Neuronal stem cell (in vitro differentiated cells): Measurements from ENCODE around the gene TMEM134.
"Not testable (repeated sequence)": the region's sequence is repeated elsewhere in the genome, so short reads cannot be mapped to it uniquely, and the experiment has no call there.

Experiments
- DNase-seq: peaks from one replicate; pipeline ENCODE4 v3.0.0-alpha.2; 2013; ENCODE audit warnings: low spot score
- H2AFZ ChIP-seq: one replicate; pipeline ENCODE4 v1.6.1; 2013; ENCODE audit warnings: mild to moderate bottlenecking, low read length, inconsistent platforms
- H2AK5ac ChIP-seq: 2 replicates; pipeline ENCODE4 v1.6.1; 2013; ENCODE audit warnings: low read depth, mild to moderate bottlenecking, inconsistent platforms, low read length, moderate library complexity, mixed read lengths
- H2BK120ac ChIP-seq: 2 replicates; pipeline ENCODE4 v1.6.1; 2013; ENCODE audit warnings: low read depth, mild to moderate bottlenecking, inconsistent platforms, low read length, moderate library complexity, mixed read lengths
- H2BK12ac ChIP-seq: one replicate; pipeline ENCODE4 v1.6.1; 2013; ENCODE audit warnings: low read length, inconsistent platforms
- H2BK15ac ChIP-seq: 2 replicates; pipeline ENCODE4 v1.6.1; 2013; ENCODE audit warnings: mild to moderate bottlenecking, low read length, inconsistent platforms, mixed read lengths
- H2BK5ac ChIP-seq: one replicate; pipeline ENCODE4 v1.6.1; 2013; ENCODE audit warnings: inconsistent platforms, mild to moderate bottlenecking, low read length, moderate library complexity
- H3K14ac ChIP-seq: one replicate; pipeline ENCODE4 v1.6.1; 2013; ENCODE audit warnings: low read length, inconsistent platforms
- H3K18ac ChIP-seq: 2 replicates; pipeline ENCODE4 v1.6.1; 2013; ENCODE audit warnings: low read length, inconsistent platforms
- H3K23ac ChIP-seq: 2 replicates; pipeline ENCODE4 v1.6.1; 2013; ENCODE audit warnings: low read depth, mild to moderate bottlenecking, mixed read lengths, low read length, inconsistent platforms; ENCODE audit not compliant: poor library complexity
- H3K27ac ChIP-seq: replicated peaks from 3 replicates; pipeline ENCODE4 v1.5.1; 2013; ENCODE audit warnings: low read length, inconsistent platforms
- H3K27me3 ChIP-seq, 3 experiments: 2 replicates each; pipeline ENCODE4 v1.6.1; 2013; ENCODE audit warnings: low read length in 3 of 3, mild to moderate bottlenecking in 2 of 3, inconsistent platforms in 1 of 3, low read depth in 1 of 3, mixed read lengths in 1 of 3, moderate library complexity in 1 of 3; ENCODE audit not compliant: control insufficient read depth in 3 of 3, insufficient read depth in 3 of 3
- H3K36me3 ChIP-seq, 2 donors: replicated peaks in 1 of 2; 2 replicates each; pipeline ENCODE4 v1.6.1; 2013; ENCODE audit warnings: low read length in 2 of 2; ENCODE audit not compliant: control insufficient read depth in 2 of 2, insufficient read depth in 2 of 2
- H3K4ac ChIP-seq: 2 replicates; pipeline ENCODE4 v1.6.1; 2013; ENCODE audit warnings: inconsistent platforms, mild to moderate bottlenecking, low read length, moderate library complexity
- H3K4me1 ChIP-seq, 2 donors: 1 replicate in 1 of 2; 2 replicates in 1 of 2; pipeline ENCODE4 v1.6.1; 2013; ENCODE audit warnings: low read length in 2 of 2, low read depth in 1 of 2; ENCODE audit not compliant: control insufficient read depth in 2 of 2, insufficient read depth in 1 of 2
- H3K4me2 ChIP-seq: one replicate; pipeline ENCODE4 v1.6.1; 2013; ENCODE audit warnings: mild to moderate bottlenecking, low read length, inconsistent platforms; ENCODE audit not compliant: insufficient read depth, poor library complexity, severe bottlenecking
- H3K4me3 ChIP-seq, 2 donors: 2 replicates each; pipeline ENCODE4 v1.5.1; 2013; ENCODE audit warnings: low read length in 2 of 2, mild to moderate bottlenecking in 2 of 2, inconsistent platforms in 1 of 2, moderate library complexity in 1 of 2
- H3K79me1 ChIP-seq: one replicate; pipeline ENCODE4 v1.6.1; 2013; ENCODE audit warnings: low read depth, mild to moderate bottlenecking, inconsistent platforms, low read length, moderate library complexity
- H3K9ac ChIP-seq: one replicate; pipeline ENCODE4 v1.6.1; 2013; ENCODE audit warnings: mild to moderate bottlenecking, low read depth, low read length, inconsistent platforms; ENCODE audit not compliant: poor library complexity
- H3K9me3 ChIP-seq, 2 donors: replicated peaks in 1 of 2; 2 replicates each; pipeline versions ENCODE3 to v1.6.1; 2013; ENCODE audit warnings: low read length in 2 of 2, mild to moderate bottlenecking in 2 of 2, inconsistent platforms in 1 of 2, low read depth in 1 of 2, mixed read lengths in 1 of 2, moderate library complexity in 1 of 2; ENCODE audit not compliant: control insufficient read depth in 2 of 2, insufficient read depth in 1 of 2
- H4K8ac ChIP-seq: one replicate; pipeline ENCODE4 v1.6.1; 2013; ENCODE audit warnings: low read depth, mild to moderate bottlenecking, inconsistent platforms, low read length, moderate library complexity
- H4K91ac ChIP-seq: one replicate; pipeline ENCODE4 v1.6.1; 2013; ENCODE audit warnings: low read length, low read depth, mild to moderate bottlenecking, inconsistent platforms; ENCODE audit not compliant: poor library complexity
- WGBS, 2 donors: extraction: QIAGEN DNeasy Blood & Tissue Kit; methylation state at CpG; one replicate each; pipeline ENCODE4 v1.1.7; 2013; ENCODE audit warnings: missing lambda C conversion rate in 2 of 2, mixed read lengths in 1 of 2; ENCODE audit not compliant: insufficient read length in 2 of 2, insufficient replicate concordance in 1 of 2; ENCODE audit errors: extremely low coverage in 2 of 2; 5-methylcytosine and 5-hydroxymethylcytosine counted together

Gene TMEM134

GRCh38 chr11:67489203-67489884, 20.3 kb upstream of the TMEM134 start:
- H3K4me1 ChIP-seq = no peaks in the 10 kb centered on the region
- no peak overlapping the region for H3K27ac ChIP-seq
- WGBS, 2 donors = no CpG with 5 or more reads among the region's 25 CpGs
- no peak for DNase-seq
- no peak overlapping the region for H3K4me3 ChIP-seq
- H3K18ac ChIP-seq = peak overlapping the region; percentile 48
- H3K9me3 ChIP-seq = no peaks in the 10 kb centered on the region
- H3K36me3 ChIP-seq = peaks cover 40 to 76% of the 10 kb centered on the region in 2 donors
- no peak overlapping the region for H2AK5ac ChIP-seq
- peaks cover 13% of the 10 kb centered on the region for H3K79me1 ChIP-seq
- no peak overlapping the region for H2BK120ac ChIP-seq
- H3K4ac ChIP-seq = peak overlapping the region; percentile 66
- H3K27me3 ChIP-seq = no peaks in the 10 kb centered on the region
- H2BK5ac ChIP-seq = peak overlapping the region; percentile 53
- H2BK12ac ChIP-seq = peak overlapping the region; percentile 41
- H4K8ac ChIP-seq = no peak overlapping the region
- peak overlapping the region; percentile 70 for H3K9ac ChIP-seq
- H3K23ac ChIP-seq = peak overlapping the region; percentile 65
- no peak overlapping the region for H2AFZ ChIP-seq
- H3K4me2 ChIP-seq = no peak overlapping the region
- H4K91ac ChIP-seq = no peak overlapping the region
- H3K14ac ChIP-seq = peak overlapping the region; percentile 21
- no peak overlapping the region for H2BK15ac ChIP-seq

- peaks cover 10% of the 10 kb centered on the region for H3K79me1 ChIP-seq
- WGBS, 2 donors = no CpG with 5 or more reads among the region's 20 CpGs
- peak overlapping the region; percentile 21 for H3K9ac ChIP-seq
Measured at GRCh38 chr11:67486481-67487195, 17.6 kb upstream of the TMEM134 start.

DNA sequence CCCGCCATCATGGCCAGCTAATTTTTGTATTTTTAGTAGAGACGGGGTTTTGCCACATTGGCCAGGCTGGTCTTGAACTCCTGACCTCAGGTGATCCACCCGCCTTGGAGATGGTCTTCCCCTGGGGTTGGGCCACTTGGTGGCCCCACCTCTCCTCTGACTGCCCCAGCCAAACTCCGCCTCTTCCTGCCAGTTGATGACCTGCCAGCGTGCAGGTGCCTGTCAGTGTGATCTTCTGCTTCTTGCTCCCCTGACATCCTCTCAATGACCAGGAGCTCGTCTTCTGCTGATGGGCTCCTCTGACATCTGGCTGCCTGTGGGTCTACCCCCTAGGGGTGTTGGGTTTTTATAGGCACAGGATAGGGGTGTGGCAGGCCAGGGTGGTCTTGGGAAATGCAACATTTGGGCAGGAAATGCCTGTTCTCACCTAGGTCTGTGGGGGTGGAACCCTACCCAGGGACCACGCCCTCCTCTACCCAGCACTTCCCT, 16.9 kb upstream of the TMEM134 start:
- H3K4me3 ChIP-seq, H2BK120ac ChIP-seq, H3K18ac ChIP-seq, H2AK5ac ChIP-seq, H3K14ac ChIP-seq, H3K4me1 ChIP-seq, H2AFZ ChIP-seq, H3K27ac ChIP-seq, H4K91ac ChIP-seq, H3K9ac ChIP-seq, H3K79me1 ChIP-seq, H2BK12ac ChIP-seq, H3K23ac ChIP-seq, DNase-seq, H3K27me3 ChIP-seq, H3K4me2 ChIP-seq, H4K8ac ChIP-seq, H2BK5ac ChIP-seq, H3K4ac ChIP-seq, H3K9me3 ChIP-seq, H2BK15ac ChIP-seq: not testable (repeated sequence)
- H3K36me3 ChIP-seq = peaks cover 21 to 42% of the 10 kb centered on the region in 2 donors
- no CpG with 5 or more reads among the region's 7 CpGs for WGBS, 2 donors

More at GRCh38 chr11:67486481-67487195, 17.6 kb upstream of the TMEM134 start:
- Histone ChIP-seq H3K14ac (no peak overlapping the region), H2BK5ac (no peak overlapping the region), H3K18ac (no peak overlapping the region), H2BK15ac (no peak overlapping the region), H3K27ac (no peak overlapping the region), H3K36me3 (peaks cover 24 to 49% of the 10 kb centered on the region in 2 donors), H2BK120ac (no peak overlapping the region), H3K4me1 (peaks cover 4 to 7% of the 10 kb centered on the region in 2 donors), H2AK5ac (no peak overlapping the region), H3K4ac (no peak overlapping the region), H3K23ac (peak overlapping the region; percentile 95), H3K27me3 (no peaks in the 10 kb centered on the region), H2AFZ (no peak overlapping the region), H4K8ac (no peak overlapping the region), H2BK12ac (no peak overlapping the region), H3K9me3 (peaks cover 0 to 3% of the 10 kb centered on the region in 2 donors), H3K4me3 (no peak overlapping the region), H4K91ac (no peak overlapping the region), H3K4me2 (no peak overlapping the region)
- no peak for DNase-seq

DNA sequence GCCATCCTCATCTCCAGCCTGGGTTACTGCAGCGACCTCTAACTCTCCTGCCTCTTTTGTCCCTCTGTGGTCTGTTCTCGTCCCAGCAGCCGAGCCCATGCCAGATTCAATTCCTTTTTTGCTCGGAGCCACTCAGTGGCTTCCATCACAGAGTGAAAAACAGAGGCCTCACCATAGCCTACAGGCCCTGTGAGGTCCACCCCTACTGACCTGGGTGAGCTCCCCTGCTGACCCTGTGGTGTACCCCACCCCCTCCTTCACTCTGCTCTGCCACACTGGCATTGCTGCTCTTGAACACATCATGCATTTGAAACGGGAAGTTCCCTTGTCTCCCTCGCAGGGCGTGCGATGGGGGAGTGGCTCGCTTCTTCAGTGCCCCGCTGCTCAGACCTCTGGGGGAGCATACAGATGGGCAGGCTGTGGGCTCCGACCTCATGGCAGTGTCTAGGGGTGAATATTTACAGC, 15.8 kb upstream of the TMEM134 start:
- Histone ChIP-seq H3K27ac (no peak overlapping the region), H3K9me3 (peaks cover 0 to 3% of the 10 kb centered on the region in 2 donors), H3K23ac (no peak overlapping the region), H2AK5ac (no peak overlapping the region), H3K14ac (no peak overlapping the region), H3K36me3 (peaks cover 11 to 32% of the 10 kb centered on the region in 2 donors), H3K9ac (peak overlapping the region; percentile 32), H2AFZ (no peak overlapping the region), H3K27me3 (no peaks in the 10 kb centered on the region), H3K4me2 (no peak overlapping the region), H3K79me1 (peaks cover 7% of the 10 kb centered on the region), H2BK12ac (no peak overlapping the region), H4K91ac (no peak overlapping the region), H3K4me3 (no peak overlapping the region), H3K18ac (no peak overlapping the region), H4K8ac (peak overlapping the region; percentile 65), H3K4me1 (peaks cover 4 to 7% of the 10 kb centered on the region in 2 donors), H2BK15ac (peak overlapping the region; percentile 13), H2BK120ac (no peak overlapping the region), H2BK5ac (no peak overlapping the region), H3K4ac (no peak overlapping the region)
- no CpG with 5 or more reads among the region's 11 CpGs for WGBS, 2 donors
- DNase-seq = no peak
